H9 (cell line): ENCODE measurements around the gene SSBP1. TPM values are rescaled to one million over a fixed set of nuclear protein-coding genes. Genes with fewer than 3 reads are reported as not detected.

Experiments
- DNase-seq: peaks from one replicate; pipeline ENCODE4 v3.0.0-alpha.2; 2017
- H2AFZ ChIP-seq: one replicate; pipeline ENCODE4 v1.6.1; 2013; ENCODE audit warnings: mild to moderate bottlenecking, low read length, control low read depth, moderate library complexity
- H2AK5ac ChIP-seq: 2 replicates; pipeline ENCODE4 v1.6.1; 2013; ENCODE audit warnings: low read length, control low read depth, mixed read lengths; ENCODE audit not compliant: insufficient read length
- H2BK120ac ChIP-seq: one replicate; pipeline ENCODE4 v1.6.1; 2013; ENCODE audit warnings: low read depth, mild to moderate bottlenecking, low read length, control low read depth, inconsistent platforms; ENCODE audit not compliant: poor library complexity, severe bottlenecking
- H2BK12ac ChIP-seq: 2 replicates; pipeline ENCODE4 v1.6.1; 2013; ENCODE audit warnings: low read length, control low read depth, mixed read lengths, low read depth; ENCODE audit not compliant: insufficient read length
- H2BK15ac ChIP-seq: 2 replicates; pipeline ENCODE4 v1.6.1; 2013; ENCODE audit warnings: low read depth, low read length, control low read depth
- H2BK20ac ChIP-seq: one replicate; pipeline ENCODE4 v1.6.1; 2013; ENCODE audit warnings: low read depth, mild to moderate bottlenecking, low read length, control low read depth, inconsistent platforms; ENCODE audit not compliant: poor library complexity, severe bottlenecking
- H2BK5ac ChIP-seq: 2 replicates; pipeline ENCODE4 v1.6.1; 2013; ENCODE audit warnings: low read length, control low read depth, mixed read lengths; ENCODE audit not compliant: insufficient read length
- H3K14ac ChIP-seq: 2 replicates; pipeline ENCODE4 v1.6.1; 2013; ENCODE audit warnings: low read length, control low read depth; ENCODE audit not compliant: insufficient read depth
- H3K18ac ChIP-seq: 2 replicates; pipeline ENCODE4 v1.6.1; 2013; ENCODE audit warnings: low read depth, mild to moderate bottlenecking, mixed read lengths, low read length, control low read depth; ENCODE audit not compliant: insufficient read length
- H3K23ac ChIP-seq: 2 replicates; pipeline ENCODE4 v1.6.1; 2013; ENCODE audit warnings: low read length, control low read depth, mixed read lengths, low read depth; ENCODE audit not compliant: insufficient read length
- H3K23me2 ChIP-seq: 2 replicates; pipeline ENCODE4 v1.6.1; 2013; ENCODE audit warnings: low read depth, mild to moderate bottlenecking, mixed read lengths, low read length, control low read depth; ENCODE audit not compliant: insufficient read length, poor library complexity, severe bottlenecking
- H3K27ac ChIP-seq: 2 replicates; pipeline ENCODE4 v1.5.1; 2013; ENCODE audit warnings: low read length, control low read depth, mixed read lengths, low read depth; ENCODE audit not compliant: insufficient read length
- H3K27me3 ChIP-seq: 2 replicates; pipeline ENCODE4 v1.6.1; 2013; ENCODE audit warnings: low read length, control low read depth, inconsistent platforms; ENCODE audit not compliant: insufficient read depth
- H3K4ac ChIP-seq: 2 replicates; pipeline ENCODE4 v1.6.1; 2013; ENCODE audit warnings: low read depth, mild to moderate bottlenecking, control low read depth, inconsistent platforms, low read length, moderate library complexity
- H3K4me1 ChIP-seq: 2 replicates; pipeline ENCODE4 v1.6.1; 2013; ENCODE audit warnings: low read length, control low read depth, inconsistent platforms; ENCODE audit not compliant: insufficient read depth
- H3K4me2 ChIP-seq: 2 replicates; pipeline ENCODE4 v1.6.1; 2013; ENCODE audit warnings: low read length, control low read depth, mixed read lengths; ENCODE audit not compliant: insufficient read length, insufficient read depth
- H3K56ac ChIP-seq: 2 replicates; pipeline ENCODE4 v1.6.1; 2013; ENCODE audit warnings: low read depth, mild to moderate bottlenecking, mixed read lengths, low read length, control low read depth; ENCODE audit not compliant: insufficient read length
- H3K79me1 ChIP-seq: 2 replicates; pipeline ENCODE4 v1.6.1; 2013; ENCODE audit warnings: low read depth, mild to moderate bottlenecking, moderate library complexity, low read length, control low read depth, inconsistent platforms; ENCODE audit not compliant: insufficient read depth, poor library complexity, severe bottlenecking
- H3K79me2 ChIP-seq: 2 replicates; pipeline ENCODE4 v1.6.1; 2013; ENCODE audit warnings: low read length, control low read depth, inconsistent platforms; ENCODE audit not compliant: insufficient read depth
- H3K9ac ChIP-seq: 2 replicates; pipeline ENCODE4 v1.6.1; 2013; ENCODE audit warnings: low read length, control low read depth, mixed read lengths; ENCODE audit not compliant: insufficient read length; ENCODE audit errors: extremely low read depth
- H3K9me3 ChIP-seq: one replicate; pipeline ENCODE4 v1.6.1; 2013; ENCODE audit warnings: low read depth, low read length, inconsistent platforms; ENCODE audit not compliant: control insufficient read depth
- H3T11ph ChIP-seq: one replicate; pipeline ENCODE4 v1.6.1; 2013; ENCODE audit warnings: mild to moderate bottlenecking, low read length, control low read depth, inconsistent platforms
- H4K20me1 ChIP-seq: one replicate; pipeline ENCODE4 v1.6.1; 2013; ENCODE audit not compliant: control insufficient read depth, insufficient read length, insufficient read depth
- H4K5ac ChIP-seq: 2 replicates; pipeline ENCODE4 v1.6.1; 2013; ENCODE audit warnings: low read depth, mild to moderate bottlenecking, mixed read lengths, low read length, control low read depth; ENCODE audit not compliant: insufficient read length
- H4K8ac ChIP-seq: replicated peaks from 2 replicates; pipeline ENCODE4 v1.6.1; 2013; ENCODE audit warnings: low read length, control low read depth, mixed read lengths, low read depth; ENCODE audit not compliant: insufficient read length
- H4K91ac ChIP-seq: 2 replicates; pipeline ENCODE4 v1.6.1; 2013; ENCODE audit warnings: low read depth, mild to moderate bottlenecking, moderate library complexity, mixed read lengths, low read length, control low read depth; ENCODE audit not compliant: insufficient read length
- H3K27ac Mint-ChIP-seq, 3 experiments: 2 replicates in 2 of 3; 3 replicates in 1 of 3; pipeline ENCODE4 v1.8.0; 2020 to 2021; ENCODE audit warnings: mixed read lengths in 3 of 3, mild to moderate bottlenecking in 1 of 3, moderate library complexity in 1 of 3
- H3K27me3 Mint-ChIP-seq: 2 replicates; pipeline ENCODE4 v1.8.0; 2021; ENCODE audit warnings: low read depth, mild to moderate bottlenecking, moderate library complexity, mixed read lengths
- H3K36me3 Mint-ChIP-seq, 3 experiments: 2 replicates in 2 of 3; 3 replicates in 1 of 3; pipeline ENCODE4 v1.8.0; 2020 to 2021; ENCODE audit warnings: low read depth in 3 of 3, mixed read lengths in 3 of 3; ENCODE audit not compliant: insufficient read depth in 1 of 3
- H3K4me1 Mint-ChIP-seq, 2 experiments: 2 replicates each; pipeline ENCODE4 v1.8.0; 2020; ENCODE audit warnings: mixed read lengths in 2 of 2
- H3K4me3 Mint-ChIP-seq, 2 experiments: 2 replicates in 1 of 2; 3 replicates in 1 of 2; pipeline ENCODE4 v1.8.0; 2020 to 2021; ENCODE audit warnings: mild to moderate bottlenecking in 2 of 2, mixed read lengths in 2 of 2, moderate library complexity in 1 of 2
- H3K9me3 Mint-ChIP-seq, 2 experiments: 2 replicates in 1 of 2; 3 replicates in 1 of 2; pipeline ENCODE4 v1.8.0; 2020; ENCODE audit warnings: mild to moderate bottlenecking in 2 of 2, mixed read lengths in 2 of 2, moderate library complexity in 1 of 2
- WGBS: extraction: QIAGEN DNeasy Blood & Tissue Kit; methylation state at CpG from one replicate; pipeline ENCODE4 v1.1.7; 2013; ENCODE audit warnings: missing lambda C conversion rate, low lambda C conversion rate, mixed read lengths; ENCODE audit not compliant: insufficient read length; ENCODE audit errors: extremely low coverage; 5-methylcytosine and 5-hydroxymethylcytosine counted together
- total RNA-seq: library from RNA; stranded (reverse); gene quantifications from 2 replicates; pipeline ENCODE4 v1.2.1, GENCODE V29; 2021
- TF ChIP-seq, protein P1 (sequence below): fragments of 200-600 bp; sonication (generic); conservative IDR thresholded peaks from 3 replicates; pipeline ENCODE4 v1.8.0; 2021; ENCODE audit warnings: antibody characterized with exemption, mild to moderate bottlenecking

SSBP1 gene
- total RNA-seq, 1 experiment from 2014 or later: 266 TPM

- Histone ChIP-seq H2BK120ac (no peak overlapping the region), H3K18ac (no peak overlapping the region), H2AK5ac (no peak overlapping the region), H3K27ac (no peak overlapping the region), H4K5ac (no peak overlapping the region), H3K56ac (no peak overlapping the region), H3K79me2 (peaks cover 16% of the 10 kb centered on the region), H2BK5ac (no peak overlapping the region), H2AFZ (no peak overlapping the region), H3K4me1 (peaks cover 3% of the 10 kb centered on the region; the same call in 1 of the 2 replicates), H3K23ac (no peak overlapping the region), H4K91ac (no peak overlapping the region), H4K8ac (no peak overlapping the region), H3K79me1 (peaks cover 8% of the 10 kb centered on the region), H3K9ac (no peak overlapping the region), H3K4me2 (no peak overlapping the region), H3K27me3 (no peaks in the 10 kb centered on the region), H3T11ph (no peak overlapping the region), H2BK12ac (no peak overlapping the region), H2BK20ac (no peak overlapping the region), H3K9me3 (no peaks in the 10 kb centered on the region), H4K20me1 (no peaks in the 10 kb centered on the region), H2BK15ac (no peak overlapping the region), H3K23me2 (peaks cover 3% of the 10 kb centered on the region), H3K14ac (no peak overlapping the region), H3K4ac (no peak overlapping the region)
- no CpG with 5 or more reads among the region's 1 CpG for WGBS
- DNase-seq: no peak
- no peak overlapping the region for H3K4me3 Mint-ChIP-seq
- no peaks in the 10 kb centered on the region for H3K27me3 Mint-ChIP-seq
- TF ChIP-seq, protein P1, sequence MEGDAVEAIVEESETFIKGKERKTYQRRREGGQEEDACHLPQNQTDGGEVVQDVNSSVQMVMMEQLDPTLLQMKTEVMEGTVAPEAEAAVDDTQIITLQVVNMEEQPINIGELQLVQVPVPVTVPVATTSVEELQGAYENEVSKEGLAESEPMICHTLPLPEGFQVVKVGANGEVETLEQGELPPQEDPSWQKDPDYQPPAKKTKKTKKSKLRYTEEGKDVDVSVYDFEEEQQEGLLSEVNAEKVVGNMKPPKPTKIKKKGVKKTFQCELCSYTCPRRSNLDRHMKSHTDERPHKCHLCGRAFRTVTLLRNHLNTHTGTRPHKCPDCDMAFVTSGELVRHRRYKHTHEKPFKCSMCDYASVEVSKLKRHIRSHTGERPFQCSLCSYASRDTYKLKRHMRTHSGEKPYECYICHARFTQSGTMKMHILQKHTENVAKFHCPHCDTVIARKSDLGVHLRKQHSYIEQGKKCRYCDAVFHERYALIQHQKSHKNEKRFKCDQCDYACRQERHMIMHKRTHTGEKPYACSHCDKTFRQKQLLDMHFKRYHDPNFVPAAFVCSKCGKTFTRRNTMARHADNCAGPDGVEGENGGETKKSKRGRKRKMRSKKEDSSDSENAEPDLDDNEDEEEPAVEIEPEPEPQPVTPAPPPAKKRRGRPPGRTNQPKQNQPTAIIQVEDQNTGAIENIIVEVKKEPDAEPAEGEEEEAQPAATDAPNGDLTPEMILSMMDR: no peak
- peaks cover 57 to 76% (median 75%) of the 10 kb centered on the region in 3 experiments for H3K36me3 Mint-ChIP-seq
- peaks cover 0 to 2% of the 10 kb centered on the region in 2 experiments; a peak in 2 of 5 replicates for H3K9me3 Mint-ChIP-seq
- no peak overlapping the region for H3K27ac Mint-ChIP-seq
- H3K4me1 Mint-ChIP-seq: peaks cover 11 to 22% of the 10 kb centered on the region in 2 experiments
These were observed 4.1 kb downstream of the SSBP1 start for GRCh38 chr7:141742229-141742628.
